ENCODE measurements around the gene SEC23IP. TPM values are rescaled to one million over a fixed set of nuclear protein-coding genes. Genes with fewer than 3 reads are reported as not detected.

SEC23IP gene
- 27.7 and 43.8 TPM in 2 replicates for total RNA-seq

GRCh38 chr10:119892188-119893065 is at the start of gene SEC23IP:
TSS of gene SEC23IP (plus strand) at chr10:119892730. CDS start at chr10:119892783, 53 bp downstream.

DNA sequence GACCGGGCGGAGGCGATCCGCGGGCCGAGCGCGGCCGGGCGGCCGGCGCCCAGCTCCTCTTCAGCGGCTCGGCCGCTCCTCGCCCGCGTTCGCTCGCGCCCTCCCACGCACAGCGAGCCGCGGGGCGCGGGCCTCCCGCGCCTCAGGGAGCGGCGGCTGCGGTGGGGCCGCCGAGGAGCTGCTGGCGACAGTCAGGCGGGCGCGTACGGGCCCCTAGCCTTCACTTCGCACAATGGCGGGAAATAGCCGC is 20.0 kb upstream of the SEC23IP start, which contains the start of gene MCMBP:
TSS of gene MCMBP (minus strand) at position 234 of the 250 bp plus-strand sequence. CDS start 259 bp downstream, outside the sequence.

Other genes starting within 250 kb of the SEC23IP start
- gene BAG3, start 241.3 kb upstream of the SEC23IP start, total RNA-seq = 10.7 and 14.1 TPM in 2 replicates
- 16.0 and 17.7 TPM in 2 replicates for gene INPP5F, start 166.7 kb upstream of the SEC23IP start, total RNA-seq
- gene MCMBP, start 19.9 kb upstream of the SEC23IP start, total RNA-seq = 41.0 and 51.7 TPM in 2 replicates

All from aortic smooth muscle cell (primary cell).